Stimulated activated CD8-positive, alpha-beta memory T cell treated with anti-CD3 and anti-CD28 coated beads, Interleukin-4, amount 100 ng/mL, for 24 hours (primary cell): Measurements from ENCODE around the gene PURA.

ENCODE experiments used
- DNase-seq: peaks from one replicate; pipeline ENCODE4 v3.0.0-alpha.2; 2020; ENCODE audit warnings: low read depth

Gene PURA

GRCh38 chr5:140109759-140110645 is 3.9 kb upstream of the PURA start:
- no peak for DNase-seq

GRCh38 chr5:140110646-140110957 is 3.3 kb upstream of the PURA start:
- no peak for DNase-seq

GRCh38 chr5:140111011-140111858 is 2.7 kb upstream of the PURA start:
- no peak for DNase-seq

DNA sequence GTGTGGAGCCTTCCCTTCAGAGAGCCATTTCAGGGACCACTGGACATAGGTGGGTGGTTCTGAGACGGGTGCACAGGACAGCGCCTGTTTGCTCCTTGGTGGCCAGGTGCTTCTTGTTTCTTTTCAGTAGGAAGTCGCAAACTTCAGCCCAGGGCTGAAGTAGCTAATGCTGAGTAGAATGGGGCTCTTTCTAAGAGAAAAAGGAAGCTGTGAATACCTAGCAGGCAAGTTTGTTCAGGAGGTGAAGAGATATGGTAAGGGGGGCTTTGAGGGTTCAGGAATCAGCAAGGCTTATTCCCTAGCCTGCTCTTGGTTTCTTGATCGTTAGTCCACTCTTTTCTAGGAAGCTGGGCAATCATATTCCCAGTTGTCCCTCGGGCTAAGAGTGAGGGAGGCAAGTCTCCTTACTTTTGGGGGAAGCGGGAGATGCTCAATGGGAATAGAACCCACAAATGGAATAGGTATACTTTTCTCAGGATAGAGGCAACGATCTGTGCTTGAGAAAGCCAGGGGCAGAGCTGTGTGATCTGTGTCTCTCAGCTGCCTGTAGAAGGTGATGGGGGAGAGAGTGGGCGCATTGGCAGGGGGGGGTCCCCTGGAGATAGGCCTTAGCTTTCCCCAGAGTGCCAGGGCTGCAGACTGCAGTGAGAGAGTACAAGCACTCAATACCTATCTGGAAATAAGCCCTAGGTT is 1.9 kb upstream of the PURA start:
- DNase-seq = no peak

GRCh38 chr5:140112685-140113179 is 1.2 kb upstream of the PURA start:
- DNase-seq = no peak

GRCh38 chr5:140113180-140113698 is 670 bp upstream of the PURA start:
- DNase-seq = no peak

DNA sequence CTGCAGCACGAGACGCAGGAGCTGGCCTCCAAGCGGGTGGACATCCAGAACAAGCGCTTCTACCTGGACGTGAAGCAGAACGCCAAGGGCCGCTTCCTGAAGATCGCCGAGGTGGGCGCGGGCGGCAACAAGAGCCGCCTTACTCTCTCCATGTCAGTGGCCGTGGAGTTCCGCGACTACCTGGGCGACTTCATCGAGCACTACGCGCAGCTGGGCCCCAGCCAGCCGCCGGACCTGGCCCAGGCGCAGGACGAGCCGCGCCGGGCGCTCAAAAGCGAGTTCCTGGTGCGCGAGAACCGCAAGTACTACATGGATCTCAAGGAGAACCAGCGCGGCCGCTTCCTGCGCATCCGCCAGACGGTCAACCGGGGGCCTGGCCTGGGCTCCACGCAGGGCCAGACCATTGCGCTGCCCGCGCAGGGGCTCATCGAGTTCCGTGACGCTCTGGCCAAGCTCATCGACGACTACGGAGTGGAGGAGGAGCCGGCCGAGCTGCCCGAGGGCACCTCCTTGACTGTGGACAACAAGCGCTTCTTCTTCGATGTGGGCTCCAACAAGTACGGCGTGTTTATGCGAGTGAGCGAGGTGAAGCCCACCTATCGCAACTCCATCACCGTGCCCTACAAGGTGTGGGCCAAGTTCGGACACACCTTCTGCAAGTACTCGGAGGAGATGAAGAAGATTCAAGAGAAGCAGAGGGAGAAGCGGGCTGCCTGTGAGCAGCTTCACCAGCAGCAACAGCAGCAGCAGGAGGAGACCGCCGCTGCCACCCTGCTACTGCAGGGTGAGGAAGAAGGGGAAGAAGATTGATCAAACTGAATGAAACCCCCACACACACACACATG is 654 bp downstream of the PURA start:
- DNase-seq = no peak

DNA sequence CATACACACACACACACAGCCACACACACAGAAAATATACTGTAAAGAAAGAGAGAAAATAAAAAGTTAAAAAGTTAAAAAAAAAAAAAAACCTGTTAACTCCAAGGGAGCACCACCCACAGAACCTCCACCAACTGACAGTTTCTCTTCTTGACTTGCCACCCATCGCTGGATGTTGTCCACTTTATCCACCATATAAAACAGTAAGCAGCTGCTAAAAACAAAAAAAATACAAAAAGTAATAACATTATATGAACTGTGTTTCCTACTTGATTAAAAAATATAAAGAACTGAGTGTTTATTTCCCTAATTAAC is 1.2 kb downstream of the PURA start:
- DNase-seq = no peak

- DNase-seq = no peak
These were observed 2.8 kb downstream of the PURA start for GRCh38 chr5:140116716-140117115.

DNA sequence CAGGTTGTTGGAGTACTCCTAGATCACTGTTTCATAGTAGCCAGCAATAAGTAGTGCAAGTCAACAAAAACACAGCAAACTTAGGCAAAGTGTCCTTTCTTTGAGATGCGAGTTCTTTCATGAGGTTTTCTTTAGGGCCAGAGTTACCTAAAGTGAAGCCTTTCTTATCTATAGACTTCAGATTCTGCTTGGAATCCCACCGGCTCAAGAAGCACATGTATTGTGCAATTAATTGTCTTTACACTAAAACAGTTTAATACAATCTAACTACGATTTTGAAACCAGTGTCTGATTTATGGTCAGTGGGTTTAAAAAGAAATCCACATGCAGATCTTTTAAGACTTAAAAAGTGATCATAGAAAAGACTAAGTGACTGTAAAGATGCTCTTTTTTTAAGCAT is 3.6 kb downstream of the PURA start:
- no peak for DNase-seq

DNA sequence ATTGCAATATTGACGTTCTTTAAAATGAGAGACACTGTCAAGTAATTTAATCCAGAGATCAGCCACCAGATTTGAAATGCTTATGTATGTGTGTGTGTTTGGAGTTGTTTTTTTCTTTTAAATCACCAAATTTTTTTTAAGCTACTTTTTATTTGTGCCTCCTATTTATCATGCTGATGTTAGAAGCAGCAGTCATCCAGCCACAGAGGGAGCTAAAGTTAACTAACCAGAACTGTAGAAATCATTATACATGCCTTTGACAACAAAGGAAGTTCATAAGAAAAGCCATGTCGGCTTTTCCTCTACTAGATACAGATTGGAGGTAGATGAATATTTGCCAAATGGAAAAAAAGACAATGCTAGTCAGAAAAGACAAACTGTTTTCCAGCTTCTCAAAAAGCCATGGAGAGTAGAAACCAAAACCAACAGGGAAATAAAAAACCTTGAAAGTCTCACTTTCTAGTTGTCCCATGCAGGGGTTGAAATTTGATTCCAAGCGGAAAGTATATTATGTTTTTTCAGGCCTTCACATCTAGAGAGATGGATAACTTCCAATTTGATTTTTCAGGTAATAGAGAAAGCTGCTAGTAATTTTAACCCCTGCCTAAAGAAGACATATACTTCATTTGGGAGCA is 4.5 kb downstream of the PURA start:
- no peak for DNase-seq

DNA sequence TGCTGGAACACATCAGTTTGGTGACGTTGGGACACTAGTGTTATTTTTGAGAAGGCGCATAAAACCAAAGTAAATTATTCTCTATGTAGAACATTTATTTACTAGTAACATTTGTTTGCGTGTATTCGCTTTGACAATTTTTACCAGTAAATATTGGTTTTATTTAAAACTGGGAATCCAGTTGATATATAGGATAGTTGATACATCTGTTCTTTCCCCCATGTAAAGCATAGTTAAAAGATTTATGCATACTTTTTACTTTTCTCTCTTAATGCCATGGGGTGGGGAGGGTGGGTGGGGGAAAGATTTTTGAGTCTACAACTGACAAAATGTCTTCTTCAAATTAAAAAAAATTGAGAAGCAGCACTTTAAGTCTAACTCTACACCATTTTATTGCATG is 11.7 kb downstream of the PURA start, which contains the start of gene IGIP:
Gene IGIP (plus strand): TSS at position 301 of the 400 bp plus-strand sequence. CDS start 2,540 bp downstream, outside the sequence.
- no peak for DNase-seq

- DNase-seq = no peak
These were observed 12.6 kb downstream of the PURA start for GRCh38 chr5:140126315-140127012.

DNA sequence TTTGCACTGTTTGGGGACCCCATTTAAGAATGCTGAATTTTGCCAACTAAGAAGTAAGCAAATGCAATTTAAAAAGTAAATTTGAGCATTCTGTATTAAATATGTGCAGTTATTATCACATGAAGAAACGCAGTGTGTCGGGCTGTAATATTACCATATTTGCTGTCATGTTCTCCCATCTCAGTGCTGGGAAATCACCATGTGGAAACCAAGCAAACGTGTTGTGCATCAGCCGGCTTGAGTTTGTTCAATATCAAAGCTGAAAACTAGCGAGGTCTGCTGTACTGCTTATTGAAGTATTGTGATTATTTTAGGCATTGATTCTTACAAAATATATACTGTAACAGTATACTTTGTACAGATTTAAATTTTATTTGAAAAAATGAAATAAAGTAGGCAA is 14.5 kb downstream of the PURA start:
- DNase-seq = no peak

DNA sequence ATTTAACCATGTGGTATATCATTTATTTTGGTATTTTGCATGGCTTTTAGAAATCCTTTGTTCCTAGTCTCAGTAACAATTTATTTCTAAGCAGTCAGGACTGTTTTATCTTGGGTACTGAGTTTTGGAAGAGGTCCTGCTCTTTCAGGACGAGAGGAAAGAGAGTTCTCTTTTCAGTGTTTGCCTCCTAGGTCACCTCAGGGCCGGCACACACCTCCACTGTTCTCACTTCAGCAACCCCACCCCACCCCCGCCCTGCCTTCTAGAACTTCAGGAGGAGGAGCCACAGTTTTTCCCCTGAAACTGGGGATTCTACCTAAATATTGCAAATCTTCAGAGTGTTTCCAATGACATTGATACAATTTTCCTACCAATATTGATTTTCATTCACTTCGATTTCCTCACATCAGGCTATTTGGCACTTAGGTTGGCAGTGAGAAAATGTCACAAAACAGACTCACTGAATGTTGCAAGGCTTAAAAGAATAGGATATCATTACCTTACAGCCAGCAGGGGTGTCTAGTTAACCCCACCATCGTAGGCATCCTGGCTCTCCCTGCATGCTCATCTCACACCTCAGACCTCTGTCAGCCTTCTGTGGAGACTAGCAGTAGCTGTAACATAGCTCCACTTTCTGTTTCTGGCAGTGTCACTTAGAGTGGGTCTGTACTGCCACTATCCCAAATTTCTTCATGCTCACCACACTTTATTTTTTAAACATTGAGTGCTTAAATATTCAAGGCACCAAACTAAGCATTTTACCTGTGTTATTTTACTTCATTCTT is 17.2 kb downstream of the PURA start:
- no peak for DNase-seq

DNA sequence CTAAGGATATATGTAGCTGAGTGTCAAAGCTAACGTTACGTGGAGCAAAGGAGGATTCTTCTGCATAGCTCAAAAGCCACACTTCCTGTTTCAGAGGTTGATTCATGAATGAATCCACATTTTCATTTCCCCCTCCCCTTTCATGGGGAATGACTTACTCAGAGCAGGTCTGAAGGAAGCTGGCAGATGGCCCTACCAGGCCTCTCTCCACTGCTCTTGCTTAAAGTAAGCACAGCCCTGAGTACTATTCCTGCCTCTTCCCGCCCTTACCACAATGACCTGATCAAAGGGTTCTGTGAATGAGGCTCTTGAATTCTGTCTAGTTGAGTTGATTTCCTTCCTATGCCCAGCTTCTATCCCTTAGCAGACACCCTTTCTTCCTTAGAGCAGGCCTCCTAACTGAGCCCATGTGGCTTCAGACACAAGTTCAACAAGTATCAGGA is 18.1 kb downstream of the PURA start:
- no peak for DNase-seq

DNA sequence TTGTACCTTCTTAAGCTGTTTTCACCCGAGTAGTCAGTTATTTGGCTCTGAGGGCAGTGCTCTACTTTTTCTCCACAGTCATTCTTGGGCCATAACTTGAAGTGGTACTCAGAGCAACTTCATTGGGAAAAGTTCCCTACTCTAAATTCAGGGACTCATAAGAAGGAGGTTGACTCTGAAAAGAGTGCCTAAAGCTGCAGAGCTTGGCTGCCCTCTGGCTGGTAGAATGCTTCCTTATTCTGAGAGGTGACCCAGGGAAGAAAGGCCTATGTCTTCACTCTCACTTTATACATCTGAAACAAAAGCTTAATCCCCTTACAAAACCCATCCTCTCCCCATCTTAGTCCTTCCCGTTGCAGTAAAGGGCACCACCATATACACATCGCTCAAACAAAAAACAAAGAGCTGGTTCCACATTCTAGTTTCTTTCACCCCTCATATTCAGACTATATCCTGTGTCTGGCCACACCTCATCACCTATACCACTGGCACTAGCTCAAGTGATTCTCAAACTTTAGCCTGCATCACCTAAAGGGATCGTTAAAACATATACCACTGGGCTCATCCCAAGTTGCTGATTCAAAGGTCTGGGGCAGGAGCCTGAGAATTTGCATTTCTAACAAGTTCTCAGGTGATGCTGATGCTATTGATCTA is 19.7 kb downstream of the PURA start:
- no peak for DNase-seq

GRCh38 chr5:140134277-140134935 is 20.5 kb downstream of the PURA start:
- DNase-seq = no peak
